Activated CD8-positive, alpha-beta T cell treated with anti-CD3 and anti-CD28 coated beads, Interleukin-2, amount 10 ng/mL, durations not matched to agents 7 days and 5 days (primary cell): Measurements from ENCODE around the gene SSX4B. TPM values are rescaled to one million over a fixed set of nuclear protein-coding genes. Genes with fewer than 3 reads are reported as not detected.
"Not testable (repeated sequence)": the region's sequence is repeated elsewhere in the genome, so short reads cannot be mapped to it uniquely, and the experiment has no call there.

Experiments
- ATAC-seq: fragments of 150-1000 bp; cut with Tn5 transposase; one replicate; pipeline ENCODE4 v1.10.0; 2021; ENCODE audit warnings: moderate library complexity
- CTCF ChIA-PET: fragments of 350-600 bp; sonication (Branson Sonifier 250); formaldehyde crosslinking; loops from one replicate; lab custom pipeline; 2021; ENCODE audit warnings: antibody characterized with exemption; lab: Charles Lee
- POLR2A ChIA-PET: fragments of 350-600 bp; sonication (Branson Sonifier 250); formaldehyde crosslinking; loops from one replicate; lab custom pipeline; 2021; ENCODE audit warnings: antibody characterized with exemption; lab: Charles Lee
- DNase-seq: peaks from one replicate; pipeline ENCODE4 v3.0.0-alpha.2; 2020
- H3K27ac Mint-ChIP-seq: one replicate; pipeline ENCODE4 v1.8.0; 2021; ENCODE audit warnings: mild to moderate bottlenecking, mixed read lengths
- H3K27me3 Mint-ChIP-seq: one replicate; pipeline ENCODE4 v1.8.0; 2021; ENCODE audit warnings: low read depth, mixed read lengths
- H3K36me3 Mint-ChIP-seq: one replicate; pipeline ENCODE4 v1.8.0; 2021; ENCODE audit warnings: low read depth, mixed read lengths
- H3K4me1 Mint-ChIP-seq: one replicate; pipeline ENCODE4 v1.8.0; 2021; ENCODE audit warnings: low read depth, mixed read lengths
- H3K4me3 Mint-ChIP-seq: one replicate; pipeline ENCODE4 v1.8.0; 2021; ENCODE audit warnings: mild to moderate bottlenecking, mixed read lengths
- H3K9me3 Mint-ChIP-seq: one replicate; pipeline ENCODE4 v1.8.0; 2022; ENCODE audit warnings: mixed read lengths; ENCODE audit not compliant: insufficient read depth
- total RNA-seq, 2 experiments: library from RNA; stranded (reverse); gene quantifications; one replicate each; pipeline ENCODE4 v1.2.3, GENCODE V29; 2021

SSX4B gene, protein sequence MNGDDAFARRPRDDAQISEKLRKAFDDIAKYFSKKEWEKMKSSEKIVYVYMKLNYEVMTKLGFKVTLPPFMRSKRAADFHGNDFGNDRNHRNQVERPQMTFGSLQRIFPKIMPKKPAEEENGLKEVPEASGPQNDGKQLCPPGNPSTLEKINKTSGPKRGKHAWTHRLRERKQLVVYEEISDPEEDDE
- not detected for total RNA-seq

- POLR2A ChIA-PET, H3K27me3 Mint-ChIP-seq, CTCF ChIA-PET, H3K27ac Mint-ChIP-seq, H3K9me3 Mint-ChIP-seq, DNase-seq, H3K4me3 Mint-ChIP-seq, ATAC-seq, H3K4me1 Mint-ChIP-seq, H3K36me3 Mint-ChIP-seq: not testable (repeated sequence)
These were observed at the start of gene SSX4B for GRCh38 chrX:48411860-48412259. Gene SSX4B, minus strand, starts transcription at chrX:48411960. Its CDS starts 588 bp downstream, at chrX:48411372.

GRCh38 chrX:48460606-48461005 lies 48.8 kb upstream of the SSX4B start:
- ATAC-seq: no peak

GRCh38 chrX:48460031-48460430 lies 48.3 kb upstream of the SSX4B start:
- no peaks in the 10 kb centered on the region for H3K9me3 Mint-ChIP-seq
- ChIA-PET CTCF (no interaction called here), POLR2A (no interaction called here)
- no peak overlapping the region for H3K4me3 Mint-ChIP-seq
- peak overlapping the region; percentile 43 for H3K27ac Mint-ChIP-seq
- H3K4me1 Mint-ChIP-seq: peaks cover 19% of the 10 kb centered on the region
- H3K27me3 Mint-ChIP-seq: no peaks in the 10 kb centered on the region
- no peak for ATAC-seq
- no peak for DNase-seq
- peaks cover 49% of the 10 kb centered on the region for H3K36me3 Mint-ChIP-seq

More at GRCh38 chrX:48460606-48461005, 48.8 kb upstream of the SSX4B start:
- H3K4me1 Mint-ChIP-seq: peaks cover 25% of the 10 kb centered on the region
- ChIA-PET CTCF (no interaction called here), POLR2A (no interaction called here)
- H3K27ac Mint-ChIP-seq: no peak overlapping the region
- H3K36me3 Mint-ChIP-seq: peaks cover 55% of the 10 kb centered on the region
- no peak for DNase-seq
- no peaks in the 10 kb centered on the region for H3K9me3 Mint-ChIP-seq
- no peaks in the 10 kb centered on the region for H3K27me3 Mint-ChIP-seq
- no peak overlapping the region for H3K4me3 Mint-ChIP-seq

DNA sequence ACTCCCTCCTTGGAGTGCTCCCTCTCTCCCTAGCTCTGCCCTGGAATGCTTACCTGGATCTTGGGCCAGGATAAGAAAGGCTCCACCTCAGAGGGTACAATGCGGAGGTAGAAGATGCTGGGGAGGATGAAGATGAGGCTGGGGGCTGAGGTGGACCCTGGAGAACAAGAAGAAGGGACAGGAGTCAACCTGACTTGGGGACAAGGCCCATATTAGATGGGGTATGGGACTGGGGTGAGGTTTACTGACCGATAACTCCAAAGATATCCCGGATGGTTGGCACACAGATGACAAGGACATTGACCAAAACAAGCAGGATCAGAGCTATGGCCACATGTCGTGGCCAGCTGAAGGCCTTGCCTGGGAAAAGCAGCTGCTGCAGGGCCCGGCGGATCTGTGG lies 47.7 kb upstream of the SSX4B start:
- POLR2A ChIA-PET: no interaction called here
- Mint-ChIP-seq H3K4me3 (no peak overlapping the region), H3K4me1 (peaks cover 15% of the 10 kb centered on the region), H3K9me3 (no peaks in the 10 kb centered on the region), H3K27me3 (no peaks in the 10 kb centered on the region), H3K36me3 (peaks cover 46% of the 10 kb centered on the region), H3K27ac (peak overlapping the region; percentile 43)
- CTCF ChIA-PET: no interaction called here
- DNase-seq: no peak
- no peak for ATAC-seq

GRCh38 chrX:48458711-48459110 lies 47.0 kb upstream of the SSX4B start:
- ATAC-seq (no peak), DNase-seq (no peak)
- POLR2A ChIA-PET: no interaction called here
- CTCF ChIA-PET: no interaction called here
- Mint-ChIP-seq H3K4me1 (peaks cover 8% of the 10 kb centered on the region), H3K27me3 (no peaks in the 10 kb centered on the region), H3K27ac (no peak overlapping the region), H3K4me3 (no peak overlapping the region), H3K36me3 (peaks cover 39% of the 10 kb centered on the region), H3K9me3 (no peaks in the 10 kb centered on the region)

- no peaks in the 10 kb centered on the region for H3K27me3 Mint-ChIP-seq
- H3K36me3 Mint-ChIP-seq: peaks cover 29% of the 10 kb centered on the region
- no peaks in the 10 kb centered on the region for H3K9me3 Mint-ChIP-seq
- CTCF ChIA-PET: no interaction called here
- H3K4me1 Mint-ChIP-seq: no peaks in the 10 kb centered on the region
- no peak overlapping the region for H3K27ac Mint-ChIP-seq
- ATAC-seq (no peak), DNase-seq (no peak)
- POLR2A ChIA-PET: no interaction called here
- no peak overlapping the region for H3K4me3 Mint-ChIP-seq
These were observed 45.0 kb upstream of the SSX4B start for GRCh38 chrX:48456628-48457331.

- Mint-ChIP-seq H3K4me1 (no peaks in the 10 kb centered on the region), H3K27me3 (no peaks in the 10 kb centered on the region), H3K36me3 (peaks cover under 1% of the 10 kb centered on the region), H3K9me3 (no peaks in the 10 kb centered on the region), H3K4me3 (no peak overlapping the region), H3K27ac (no peak overlapping the region)
- ATAC-seq (no peak), DNase-seq (no peak)
- CTCF ChIA-PET: no interaction called here
- POLR2A ChIA-PET: no interaction called here
These were observed 39.9 kb upstream of the SSX4B start for GRCh38 chrX:48451708-48452107.

DNA sequence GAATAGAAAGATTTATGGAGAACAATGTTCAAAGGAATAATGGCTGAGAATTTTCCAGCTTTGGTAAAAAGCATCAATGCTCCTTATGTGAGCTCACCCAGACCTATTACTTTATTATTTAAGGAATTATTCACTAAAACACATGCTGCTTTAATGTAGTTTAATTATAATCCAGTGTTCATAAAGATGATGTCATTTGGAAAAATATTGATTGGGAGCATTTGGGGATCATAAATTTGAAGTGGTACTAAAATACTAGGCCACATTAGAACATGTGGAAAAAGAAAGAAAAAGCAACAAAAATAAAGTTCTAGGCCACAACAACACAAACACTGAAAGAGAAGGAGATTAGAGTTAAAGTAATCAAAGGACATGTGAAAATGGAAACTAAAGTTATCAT lies 38.3 kb upstream of the SSX4B start:
- POLR2A ChIA-PET: no interaction called here
- Mint-ChIP-seq H3K36me3 (no peaks in the 10 kb centered on the region), H3K9me3 (no peaks in the 10 kb centered on the region), H3K27me3 (no peaks in the 10 kb centered on the region), H3K4me1 (no peaks in the 10 kb centered on the region), H3K27ac (no peak overlapping the region), H3K4me3 (no peak overlapping the region)
- ATAC-seq (no peak), DNase-seq (no peak)
- CTCF ChIA-PET: no interaction called here

DNA sequence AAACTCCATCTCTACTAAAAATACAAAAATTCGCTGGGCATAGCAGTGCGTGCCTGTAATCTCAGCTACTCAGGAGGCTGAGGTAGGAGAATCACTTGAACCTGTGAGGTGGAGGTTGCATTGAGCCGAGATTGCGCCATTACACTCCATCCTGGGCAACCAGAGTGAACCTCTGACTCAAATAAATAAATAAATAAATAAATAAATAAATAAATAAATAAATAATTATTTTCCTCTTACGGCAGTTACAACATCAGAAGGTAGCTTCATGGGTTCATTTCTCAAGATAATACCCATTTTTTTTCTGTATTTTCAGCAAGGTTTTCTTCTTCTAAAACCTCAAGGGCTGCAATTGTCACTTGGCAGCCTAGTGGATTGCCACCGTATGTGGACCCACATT lies 35.4 kb upstream of the SSX4B start:
- CTCF ChIA-PET, ATAC-seq: not testable (repeated sequence)

DNA sequence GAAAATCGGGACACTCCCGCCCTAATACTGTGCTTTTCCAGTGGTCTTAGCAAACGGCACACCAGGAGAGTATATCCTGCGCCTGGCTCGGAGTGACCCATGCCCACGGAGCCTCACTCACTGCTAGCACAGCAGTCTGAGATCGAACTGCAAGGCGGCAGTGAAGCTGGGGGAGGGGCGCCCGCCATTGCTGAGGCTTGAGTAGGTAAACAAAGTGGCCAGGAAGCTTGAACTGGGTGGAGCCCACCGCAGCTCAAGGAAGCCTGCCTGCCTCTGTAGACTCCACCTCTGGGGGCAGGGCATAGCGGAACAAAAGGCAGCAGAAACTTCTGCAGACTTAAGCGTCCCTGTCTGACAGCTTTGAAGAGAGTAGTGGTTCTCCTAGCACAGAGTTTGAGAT lies 22.0 kb upstream of the SSX4B start:
- H3K4me3 Mint-ChIP-seq, H3K27me3 Mint-ChIP-seq, ATAC-seq, CTCF ChIA-PET, H3K27ac Mint-ChIP-seq, H3K9me3 Mint-ChIP-seq, H3K36me3 Mint-ChIP-seq, H3K4me1 Mint-ChIP-seq: not testable (repeated sequence)
- POLR2A ChIA-PET: interaction anchor here (0.6 kb wide), 1 partner anchor 1771 kb away, joined by 3 read pairs; no protein-coding TSS in a partner anchor
- peak; percentile 21 for DNase-seq

More for the DNA sequence above, 35.4 kb upstream of the SSX4B start:
- H3K9me3 Mint-ChIP-seq, POLR2A ChIA-PET, H3K36me3 Mint-ChIP-seq, H3K27ac Mint-ChIP-seq, DNase-seq, H3K27me3 Mint-ChIP-seq, H3K4me1 Mint-ChIP-seq, H3K4me3 Mint-ChIP-seq: not testable (repeated sequence)

GRCh38 chrX:48430166-48430565 lies 18.4 kb upstream of the SSX4B start:
- H3K27me3 Mint-ChIP-seq, H3K36me3 Mint-ChIP-seq, POLR2A ChIA-PET, CTCF ChIA-PET, H3K4me3 Mint-ChIP-seq, DNase-seq, ATAC-seq, H3K9me3 Mint-ChIP-seq, H3K27ac Mint-ChIP-seq, H3K4me1 Mint-ChIP-seq: not testable (repeated sequence)

GRCh38 chrX:48429606-48430005 lies 17.8 kb upstream of the SSX4B start:
- DNase-seq, H3K27me3 Mint-ChIP-seq, H3K36me3 Mint-ChIP-seq, H3K9me3 Mint-ChIP-seq, H3K27ac Mint-ChIP-seq, H3K4me3 Mint-ChIP-seq, POLR2A ChIA-PET, ATAC-seq, CTCF ChIA-PET, H3K4me1 Mint-ChIP-seq: not testable (repeated sequence)
